HG03442 (cell line): ENCODE measurements around the gene CTSC.

ENCODE experiments used
- ATAC-seq: cut with Tn5 transposase; IDR thresholded peaks from one replicate; pipeline ENCODE4 v1.9.1; 2021; ENCODE audit warnings: mild to moderate bottlenecking, moderate library complexity; ENCODE audit not compliant: unreplicated experiment

The CTSC gene

GRCh38 chr11:88337181-88337986 lies at the start of gene CTSC:
CTSC (minus strand) TSS chr11:88337736; CDS start chr11:88337672, 64 bp downstream.
- peak; percentile 85 for ATAC-seq

GRCh38 chr11:88384669-88385005 lies 47.1 kb upstream of the CTSC start:
- no peak for ATAC-seq

GRCh38 chr11:88384004-88384668 lies 46.6 kb upstream of the CTSC start:
- ATAC-seq: no peak

GRCh38 chr11:88383447-88383846 lies 45.9 kb upstream of the CTSC start:
- ATAC-seq: peak; percentile 41

- no peak for ATAC-seq
Measured at GRCh38 chr11:88379130-88379529, 41.6 kb upstream of the CTSC start.

GRCh38 chr11:88378422-88379066 lies 41.0 kb upstream of the CTSC start:
- no peak for ATAC-seq

- no peak for ATAC-seq
Measured at GRCh38 chr11:88377646-88378045, 40.1 kb upstream of the CTSC start.

GRCh38 chr11:88377144-88377543 lies 39.6 kb upstream of the CTSC start:
- ATAC-seq: no peak

GRCh38 chr11:88375927-88376470 lies 38.5 kb upstream of the CTSC start:
- ATAC-seq: no peak

GRCh38 chr11:88370782-88371181 lies 33.2 kb upstream of the CTSC start:
- ATAC-seq: no peak

- ATAC-seq: no peak
Measured at GRCh38 chr11:88367310-88367709, 29.8 kb upstream of the CTSC start.

- ATAC-seq: peak; percentile 44
Measured at GRCh38 chr11:88363648-88364065, 26.1 kb upstream of the CTSC start.

GRCh38 chr11:88363004-88363403 lies 25.5 kb upstream of the CTSC start:
- ATAC-seq: no peak

GRCh38 chr11:88360141-88360540 lies 22.6 kb upstream of the CTSC start:
- ATAC-seq: no peak

GRCh38 chr11:88359541-88359940 lies 22.0 kb upstream of the CTSC start:
- peak; percentile 60 for ATAC-seq

- no peak for ATAC-seq
Measured at GRCh38 chr11:88359114-88359513, 21.6 kb upstream of the CTSC start.

GRCh38 chr11:88358040-88358431 lies 20.5 kb upstream of the CTSC start:
- ATAC-seq: no peak

- peak; percentile 53 for ATAC-seq
Measured at GRCh38 chr11:88357323-88358039, 19.9 kb upstream of the CTSC start.

GRCh38 chr11:88355887-88356286 lies 18.4 kb upstream of the CTSC start:
- no peak for ATAC-seq

GRCh38 chr11:88354912-88355311 lies 17.4 kb upstream of the CTSC start:
- peak; percentile 19 for ATAC-seq
